NB4 (cell line): Measurements from ENCODE around the gene ERVK3-1.

ENCODE experiments used
- DNase-seq: peaks from one replicate; pipeline ENCODE4 v3.0.0; 2010; ENCODE audit warnings: low read depth
- H3K4me3 ChIP-seq: one replicate; pipeline ENCODE4 v1.5.1; 2011; ENCODE audit warnings: mild to moderate bottlenecking, low read depth, low read length, moderate library complexity
- MYC ChIP-seq: IDR thresholded peaks from 2 replicates; pipeline ENCODE4 v1.6.1; 2011; ENCODE audit warnings: low read depth, low read length
- POLR2A ChIP-seq: IDR thresholded peaks from 2 replicates; pipeline ENCODE4 v1.6.1; 2011; ENCODE audit warnings: mild to moderate bottlenecking; ENCODE audit not compliant: insufficient read length; ENCODE audit errors: extremely low read depth
- TF ChIP-seq, protein P1 (sequence below): IDR thresholded peaks from one replicate; pipeline ENCODE4 v1.5.1; 2012; ENCODE audit warnings: low read depth, low read length
- TF ChIP-seq, protein P2 (sequence below): IDR thresholded peaks from 2 replicates; pipeline ENCODE4 v1.6.1; 2011; ENCODE audit warnings: low read depth, low read length

ERVK3-1 gene

DNA sequence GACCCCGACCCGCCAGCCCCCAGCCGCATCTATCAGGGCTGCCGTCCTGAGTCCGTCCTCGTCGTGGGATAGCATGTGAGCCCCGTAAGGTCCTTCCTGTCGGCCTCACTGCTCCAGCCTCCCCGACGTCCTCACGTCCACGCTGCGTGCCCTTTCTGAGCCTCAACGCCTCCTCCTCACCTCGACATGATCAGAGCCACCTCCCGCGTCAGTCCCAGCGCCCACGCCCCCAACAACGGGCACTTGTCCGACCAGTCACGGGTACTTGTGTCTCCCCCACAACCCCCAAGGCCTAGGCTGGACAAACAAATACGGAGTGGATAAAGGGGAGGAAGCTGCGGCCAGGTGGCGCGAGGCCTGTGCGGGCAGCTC lies 56.7 kb downstream of the ERVK3-1 start:
- H3K4me3 ChIP-seq = peak overlapping the region; percentile 88
- peak; percentile 78 for DNase-seq
- no peak for TF ChIP-seq POLR2A
- TF ChIP-seq, protein P1, sequence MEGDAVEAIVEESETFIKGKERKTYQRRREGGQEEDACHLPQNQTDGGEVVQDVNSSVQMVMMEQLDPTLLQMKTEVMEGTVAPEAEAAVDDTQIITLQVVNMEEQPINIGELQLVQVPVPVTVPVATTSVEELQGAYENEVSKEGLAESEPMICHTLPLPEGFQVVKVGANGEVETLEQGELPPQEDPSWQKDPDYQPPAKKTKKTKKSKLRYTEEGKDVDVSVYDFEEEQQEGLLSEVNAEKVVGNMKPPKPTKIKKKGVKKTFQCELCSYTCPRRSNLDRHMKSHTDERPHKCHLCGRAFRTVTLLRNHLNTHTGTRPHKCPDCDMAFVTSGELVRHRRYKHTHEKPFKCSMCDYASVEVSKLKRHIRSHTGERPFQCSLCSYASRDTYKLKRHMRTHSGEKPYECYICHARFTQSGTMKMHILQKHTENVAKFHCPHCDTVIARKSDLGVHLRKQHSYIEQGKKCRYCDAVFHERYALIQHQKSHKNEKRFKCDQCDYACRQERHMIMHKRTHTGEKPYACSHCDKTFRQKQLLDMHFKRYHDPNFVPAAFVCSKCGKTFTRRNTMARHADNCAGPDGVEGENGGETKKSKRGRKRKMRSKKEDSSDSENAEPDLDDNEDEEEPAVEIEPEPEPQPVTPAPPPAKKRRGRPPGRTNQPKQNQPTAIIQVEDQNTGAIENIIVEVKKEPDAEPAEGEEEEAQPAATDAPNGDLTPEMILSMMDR = no peak
- no peak for TF ChIP-seq MYC
- TF ChIP-seq, protein P2, sequence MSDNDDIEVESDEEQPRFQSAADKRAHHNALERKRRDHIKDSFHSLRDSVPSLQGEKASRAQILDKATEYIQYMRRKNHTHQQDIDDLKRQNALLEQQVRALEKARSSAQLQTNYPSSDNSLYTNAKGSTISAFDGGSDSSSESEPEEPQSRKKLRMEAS = no peak; the same call in 1 of the 2 replicates

DNA sequence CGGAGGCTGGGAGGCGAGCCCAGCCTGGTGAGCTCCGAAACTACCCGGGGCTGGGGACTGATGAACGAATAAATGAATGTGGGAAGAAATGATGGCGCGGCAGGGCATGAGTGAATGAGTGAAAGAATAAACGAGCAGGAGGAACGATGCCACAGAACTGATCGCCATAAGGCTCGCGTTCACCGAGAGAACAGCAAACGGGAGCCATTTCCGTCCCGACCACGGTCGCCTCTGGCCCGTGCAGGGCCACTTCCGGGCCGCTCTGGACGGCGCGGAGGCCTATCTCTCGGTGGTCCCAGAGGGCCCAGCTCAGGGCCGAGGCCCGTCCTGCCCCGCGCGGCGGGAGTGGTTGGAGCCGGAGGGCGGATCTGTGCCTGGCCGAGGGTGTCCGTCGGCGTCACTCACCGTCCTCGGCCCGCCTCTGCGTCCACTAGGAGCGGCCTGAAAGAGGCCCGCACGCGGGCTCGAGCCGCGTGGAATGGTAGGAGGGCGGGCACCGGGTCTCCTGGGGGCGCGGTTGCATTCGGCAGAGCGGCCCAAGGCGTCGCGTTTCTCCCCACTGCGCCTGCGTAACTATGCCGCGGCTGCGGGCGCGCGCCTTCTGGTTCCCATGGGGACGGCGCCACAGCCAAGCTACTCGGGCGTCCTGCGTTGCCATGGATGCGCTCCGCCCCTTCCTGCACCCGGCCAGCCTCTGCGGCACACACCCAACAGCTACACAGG lies 57.3 kb downstream of the ERVK3-1 start, which contains the start of gene ZNF497:
TSS of gene ZNF497 (minus strand) at position 480 of the 723 bp plus-strand sequence. CDS start 5,116 bp downstream, outside the sequence.
- peak; percentile 97 for DNase-seq
- TF ChIP-seq, protein P2 = peak; percentile 66; the same call in 1 of the 2 replicates
- TF ChIP-seq POLR2A (peak; percentile 72), MYC (peak; percentile 76)
- TF ChIP-seq, protein P1 = no peak
- peak within 1 kb of the TSS; percentile 88 for H3K4me3 ChIP-seq

DNA sequence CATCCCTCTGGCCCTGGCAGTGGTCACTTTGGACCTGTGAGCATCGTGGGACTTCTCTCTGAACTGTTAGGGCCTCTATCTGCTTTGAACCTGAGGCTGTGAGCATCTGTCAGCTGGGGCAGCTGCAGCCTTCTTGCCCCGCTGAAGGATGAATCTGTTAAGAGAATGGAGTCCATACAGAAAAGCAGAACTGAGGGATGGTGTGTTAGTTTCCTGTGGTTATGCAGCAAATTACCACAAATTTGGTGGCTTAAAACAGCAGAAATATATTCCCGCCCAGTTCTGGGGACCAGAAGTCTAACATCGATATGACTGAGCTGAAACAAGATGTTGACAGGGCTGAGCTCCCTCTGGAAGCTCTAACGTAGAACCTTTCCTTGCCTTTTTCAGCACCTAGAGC lies 59.0 kb downstream of the ERVK3-1 start:
- TF ChIP-seq, protein P1 = no peak
- TF ChIP-seq POLR2A (no peak), MYC (no peak)
- TF ChIP-seq, protein P2 = no peak; the same call in 1 of the 2 replicates
- DNase-seq = peak; percentile 89
- H3K4me3 ChIP-seq = no peak overlapping the region
